Parathyroid adenoma (tissue), 2 donors: Measurements from ENCODE around the gene PRCP.
"Not testable (repeated sequence)": the region's sequence is repeated elsewhere in the genome, so short reads cannot be mapped to it uniquely, and the experiment has no call there.

ENCODE experiments used
- H2AFZ ChIP-seq: fragments of 300-600 bp; sonication (generic); one replicate; pipeline ENCODE4 v1.7.0; 2017; ENCODE audit warnings: antibody characterized with exemption, mild to moderate bottlenecking
- H3K27ac ChIP-seq: fragments of 300-600 bp; sonication (generic); one replicate; pipeline ENCODE4 v1.7.0; 2017
- H3K27me3 ChIP-seq: fragments of 300-600 bp; sonication (generic); one replicate; pipeline ENCODE4 v1.7.0; 2017; ENCODE audit warnings: low read length; ENCODE audit not compliant: control insufficient read depth, insufficient read depth
- H3K36me3 ChIP-seq: fragments of 300-600 bp; sonication (generic); one replicate; pipeline ENCODE4 v1.7.0; 2017; ENCODE audit warnings: low read length; ENCODE audit not compliant: control insufficient read depth, insufficient read depth
- H3K4me1 ChIP-seq: fragments of 300-600 bp; sonication (generic); one replicate; pipeline ENCODE4 v1.7.0; 2017; ENCODE audit warnings: control low read depth
- H3K4me2 ChIP-seq: fragments of 300-600 bp; sonication (generic); one replicate; pipeline ENCODE4 v1.7.0; 2017; ENCODE audit warnings: low read length
- H3K4me3 ChIP-seq: fragments of 300-600 bp; sonication (generic); one replicate; pipeline ENCODE4 v1.7.0; 2017; ENCODE audit warnings: low read depth, low read length
- H3K79me2 ChIP-seq: fragments of 300-600 bp; sonication (generic); one replicate; pipeline ENCODE4 v1.7.0; 2017; ENCODE audit warnings: control low read depth
- H3K9ac ChIP-seq: fragments of 300-600 bp; sonication (generic); one replicate; pipeline ENCODE4 v1.7.0; 2017; ENCODE audit warnings: mild to moderate bottlenecking
- H3K9me3 ChIP-seq: fragments of 300-600 bp; sonication (generic); one replicate; pipeline ENCODE4 v1.7.0; 2017; ENCODE audit warnings: low read length; ENCODE audit not compliant: control insufficient read depth
- TF ChIP-seq, protein P1 (sequence below): fragments of 300-600 bp; sonication (generic); IDR thresholded peaks from one replicate; pipeline ENCODE4 v1.7.0; 2017; ENCODE audit warnings: antibody characterized with exemption, mild to moderate bottlenecking
- donor health status: primary hyperparathyroidism.

The PRCP gene

DNA sequence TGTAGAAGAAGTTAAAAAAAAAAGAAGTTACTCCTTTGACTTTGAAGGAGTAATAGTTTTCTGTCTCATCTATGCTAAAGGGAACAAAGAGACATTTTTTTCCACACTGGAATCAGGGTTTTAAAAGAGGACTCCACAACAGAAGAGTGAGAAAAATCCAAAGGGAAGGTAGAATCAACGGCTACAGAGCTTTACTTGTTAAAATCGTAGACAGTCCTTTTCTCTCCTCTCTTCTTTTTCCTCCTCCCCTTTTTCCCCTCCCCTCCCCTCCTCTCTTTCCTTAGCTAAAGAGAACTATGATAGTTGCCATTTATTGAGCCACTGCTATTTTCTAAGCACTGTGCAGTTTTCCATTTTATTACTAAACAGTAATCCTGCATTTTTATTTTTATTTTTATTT lies 30.5 kb upstream of the PRCP start:
- no peaks in the 10 kb centered on the region for H3K9me3 ChIP-seq
- no peak overlapping the region for H3K4me2 ChIP-seq
- TF ChIP-seq, protein P1, sequence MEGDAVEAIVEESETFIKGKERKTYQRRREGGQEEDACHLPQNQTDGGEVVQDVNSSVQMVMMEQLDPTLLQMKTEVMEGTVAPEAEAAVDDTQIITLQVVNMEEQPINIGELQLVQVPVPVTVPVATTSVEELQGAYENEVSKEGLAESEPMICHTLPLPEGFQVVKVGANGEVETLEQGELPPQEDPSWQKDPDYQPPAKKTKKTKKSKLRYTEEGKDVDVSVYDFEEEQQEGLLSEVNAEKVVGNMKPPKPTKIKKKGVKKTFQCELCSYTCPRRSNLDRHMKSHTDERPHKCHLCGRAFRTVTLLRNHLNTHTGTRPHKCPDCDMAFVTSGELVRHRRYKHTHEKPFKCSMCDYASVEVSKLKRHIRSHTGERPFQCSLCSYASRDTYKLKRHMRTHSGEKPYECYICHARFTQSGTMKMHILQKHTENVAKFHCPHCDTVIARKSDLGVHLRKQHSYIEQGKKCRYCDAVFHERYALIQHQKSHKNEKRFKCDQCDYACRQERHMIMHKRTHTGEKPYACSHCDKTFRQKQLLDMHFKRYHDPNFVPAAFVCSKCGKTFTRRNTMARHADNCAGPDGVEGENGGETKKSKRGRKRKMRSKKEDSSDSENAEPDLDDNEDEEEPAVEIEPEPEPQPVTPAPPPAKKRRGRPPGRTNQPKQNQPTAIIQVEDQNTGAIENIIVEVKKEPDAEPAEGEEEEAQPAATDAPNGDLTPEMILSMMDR, result no peak
- H3K4me1 ChIP-seq, result no peaks in the 10 kb centered on the region
- no peak overlapping the region for H3K4me3 ChIP-seq
- H3K36me3 ChIP-seq, result no peaks in the 10 kb centered on the region
- no peaks in the 10 kb centered on the region for H3K27me3 ChIP-seq
- H2AFZ ChIP-seq, result no peak overlapping the region
- H3K79me2 ChIP-seq, result no peaks in the 10 kb centered on the region
- H3K27ac ChIP-seq, result no peak overlapping the region
- no peak overlapping the region for H3K9ac ChIP-seq

DNA sequence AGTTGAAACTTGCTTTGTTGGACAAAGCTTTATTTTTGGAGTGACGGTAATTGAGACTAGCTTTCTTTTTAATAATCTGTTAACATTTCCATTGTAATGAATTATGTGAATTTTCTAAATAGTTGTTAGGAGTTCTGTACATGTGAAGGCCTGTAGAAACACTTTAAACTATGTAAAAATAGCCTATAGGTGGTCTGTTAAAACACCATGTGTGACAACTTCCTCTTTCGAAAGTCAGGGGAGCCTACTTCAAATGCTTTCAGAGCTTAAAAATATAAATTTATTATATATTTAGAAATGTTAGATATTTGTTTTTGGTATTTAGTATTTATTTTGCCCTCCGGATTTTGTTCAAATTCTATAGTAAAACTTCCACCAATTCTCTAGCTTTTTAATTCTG lies 30.0 kb upstream of the PRCP start:
- TF ChIP-seq, protein P1, result no peak
- H3K4me3 ChIP-seq, result no peak overlapping the region
- no peaks in the 10 kb centered on the region for H3K79me2 ChIP-seq
- H3K4me1 ChIP-seq, result no peaks in the 10 kb centered on the region
- H2AFZ ChIP-seq, result no peak overlapping the region
- no peaks in the 10 kb centered on the region for H3K9me3 ChIP-seq
- no peaks in the 10 kb centered on the region for H3K27me3 ChIP-seq
- H3K9ac ChIP-seq, result no peak overlapping the region
- H3K36me3 ChIP-seq, result no peaks in the 10 kb centered on the region
- no peak overlapping the region for H3K4me2 ChIP-seq
- no peak overlapping the region for H3K27ac ChIP-seq

- Histone ChIP-seq H3K4me3 (no peak overlapping the region), H3K9ac (no peak overlapping the region), H3K36me3 (no peaks in the 10 kb centered on the region), H2AFZ (no peak overlapping the region), H3K79me2 (no peaks in the 10 kb centered on the region), H3K27ac (no peak overlapping the region), H3K27me3 (no peaks in the 10 kb centered on the region), H3K4me1 (no peaks in the 10 kb centered on the region), H3K4me2 (no peak overlapping the region), H3K9me3 (no peaks in the 10 kb centered on the region)
- TF ChIP-seq, protein P1, result no peak
These were observed 28.9 kb upstream of the PRCP start for GRCh38 chr11:82929121-82929520.

DNA sequence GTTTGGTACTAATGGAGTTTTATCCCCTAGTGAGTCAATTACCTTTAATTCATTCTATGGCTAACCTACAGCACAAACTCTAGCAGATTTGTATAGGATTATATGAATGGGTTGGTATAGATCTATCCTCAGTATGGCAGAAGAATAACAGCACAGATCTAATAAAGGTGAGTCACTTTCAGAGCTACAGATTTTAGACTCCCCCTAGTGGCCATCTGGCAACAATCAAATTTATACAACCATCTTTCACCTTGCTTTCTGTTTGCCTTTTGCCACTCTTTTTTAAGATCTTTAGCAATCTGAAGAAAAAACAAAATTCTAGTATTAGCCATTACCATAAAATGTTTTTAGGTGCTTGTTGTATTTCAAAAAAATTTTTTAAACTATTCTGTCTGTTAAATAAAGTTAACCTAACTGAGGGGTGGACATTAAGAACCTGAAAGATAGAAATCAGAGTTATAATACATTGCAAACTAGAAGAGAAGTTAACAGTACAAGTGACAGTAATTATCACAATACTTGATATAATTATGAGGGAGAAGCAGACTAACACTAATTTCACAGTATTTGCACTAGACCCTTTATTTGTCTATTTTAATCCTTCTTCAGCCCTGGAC lies 27.1 kb upstream of the PRCP start:
- TF ChIP-seq, protein P1, result peak; percentile 69
- Histone ChIP-seq H3K27me3 (no peaks in the 10 kb centered on the region), H3K79me2 (no peaks in the 10 kb centered on the region), H3K27ac (no peak overlapping the region), H3K4me1 (no peaks in the 10 kb centered on the region), H3K4me3 (no peak overlapping the region), H3K36me3 (no peaks in the 10 kb centered on the region), H2AFZ (no peak overlapping the region), H3K4me2 (no peak overlapping the region), H3K9ac (no peak overlapping the region), H3K9me3 (no peaks in the 10 kb centered on the region)

- no peaks in the 10 kb centered on the region for H3K4me1 ChIP-seq
- TF ChIP-seq, protein P1, result no peak
These were observed 24.4 kb upstream of the PRCP start for GRCh38 chr11:82924522-82925224.

DNA sequence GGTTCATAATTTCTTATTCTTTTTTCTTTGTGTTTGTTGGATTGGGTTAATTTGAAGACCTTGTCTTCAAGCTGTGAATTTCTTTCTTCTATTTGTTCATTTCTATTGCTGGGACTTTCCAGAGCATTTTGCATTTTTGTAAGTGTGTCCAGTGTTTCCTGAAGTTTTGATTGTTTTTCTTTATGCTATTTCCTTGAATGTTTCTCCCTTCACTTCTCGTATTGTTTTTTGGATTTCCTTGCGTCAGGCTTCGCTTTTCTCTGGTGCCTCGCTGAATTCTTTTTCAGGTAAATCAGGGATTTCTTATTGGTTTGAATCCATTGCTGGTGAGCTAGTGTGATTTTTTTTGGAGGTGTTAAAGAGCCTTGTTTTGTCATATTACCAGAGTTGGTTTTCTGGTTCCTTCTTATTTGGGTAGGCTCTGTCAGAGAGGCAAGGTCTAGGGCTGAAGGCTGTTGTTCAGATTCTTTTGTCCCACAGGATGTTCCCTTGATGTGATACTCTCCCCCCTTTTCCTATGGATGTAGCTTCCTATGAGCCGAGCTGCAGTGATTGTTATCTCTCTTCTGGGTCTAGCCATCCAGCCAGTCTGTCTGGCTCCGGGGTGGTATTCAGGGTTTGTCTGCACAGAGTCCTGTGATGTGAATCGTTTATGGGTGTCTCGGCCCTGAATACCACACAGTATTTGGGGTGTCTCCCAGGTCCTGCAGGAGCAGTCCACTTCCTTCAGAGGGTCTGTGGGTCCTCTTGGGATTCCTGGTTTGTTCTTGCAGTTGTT lies 22.4 kb upstream of the PRCP start:
- H3K27me3 ChIP-seq, H3K36me3 ChIP-seq, H3K4me1 ChIP-seq, H2AFZ ChIP-seq, H3K9me3 ChIP-seq, H3K79me2 ChIP-seq, H3K27ac ChIP-seq, H3K4me2 ChIP-seq, H3K4me3 ChIP-seq, H3K9ac ChIP-seq: not testable (repeated sequence)

More at GRCh38 chr11:82924522-82925224, 24.4 kb upstream of the PRCP start:
- no peaks in the 10 kb centered on the region for H3K79me2 ChIP-seq
- no peaks in the 10 kb centered on the region for H3K27me3 ChIP-seq
- no peak overlapping the region for H3K4me2 ChIP-seq
- H3K27ac ChIP-seq, result no peak overlapping the region
- H3K36me3 ChIP-seq, result no peaks in the 10 kb centered on the region
- H3K4me3 ChIP-seq, result no peak overlapping the region
- H2AFZ ChIP-seq, result no peak overlapping the region
- H3K9me3 ChIP-seq, result no peaks in the 10 kb centered on the region
- H3K9ac ChIP-seq, result no peak overlapping the region
